ENCODE data around the gene ZFR2.

The ZFR2 gene

DNA sequence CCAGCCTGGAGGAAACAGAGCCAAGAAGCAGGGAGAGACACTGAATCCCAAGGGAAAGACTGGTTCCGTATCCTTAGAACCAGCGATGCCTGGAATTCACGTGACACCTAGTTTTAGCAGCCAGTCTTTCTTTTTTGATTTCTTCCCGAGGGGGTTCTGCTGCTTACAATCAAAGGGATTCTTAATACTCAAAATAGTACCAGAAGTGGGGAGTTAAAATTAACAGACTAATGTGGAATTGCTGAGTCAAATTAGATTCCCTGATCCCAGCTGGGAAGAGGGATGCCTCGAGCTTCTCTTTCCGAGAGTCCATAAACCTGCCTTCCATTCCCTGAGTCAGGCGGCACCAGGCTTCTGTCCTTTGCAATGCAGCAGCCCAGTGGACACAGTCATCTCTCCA is 77.9 kb downstream of the ZFR2 start:
- no peak for DNase-seq

DNA sequence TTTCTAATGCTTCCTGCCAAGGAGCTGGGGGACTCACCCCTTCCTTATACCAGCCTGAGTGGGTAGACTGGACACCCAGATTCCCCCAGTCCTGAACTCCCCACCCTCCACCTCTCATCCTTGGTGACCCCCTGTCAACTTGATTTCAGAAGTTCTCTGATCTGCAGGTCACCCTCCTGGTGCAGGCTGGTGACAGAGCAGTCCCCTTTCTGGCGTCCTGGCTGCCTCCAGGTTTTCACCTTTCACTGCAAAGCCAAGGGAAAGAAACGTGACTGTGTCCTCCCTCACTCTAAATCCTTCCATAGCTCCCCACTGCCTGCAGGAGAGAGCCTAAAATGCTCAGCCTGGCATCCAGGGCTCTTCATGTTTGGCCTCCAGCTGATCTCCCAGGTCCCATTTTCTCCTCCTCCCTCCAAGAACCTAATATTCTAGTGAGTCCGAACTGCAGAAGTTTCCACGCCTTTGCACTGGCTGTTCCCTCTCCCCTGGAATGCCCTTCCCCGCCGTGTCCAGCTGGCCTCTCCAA is 78.6 kb downstream of the ZFR2 start:
- DNase-seq, result no peak

GRCh38 chr19:3788996-3789778 is 79.7 kb downstream of the ZFR2 start:
- DNase-seq, result no peak

DNA sequence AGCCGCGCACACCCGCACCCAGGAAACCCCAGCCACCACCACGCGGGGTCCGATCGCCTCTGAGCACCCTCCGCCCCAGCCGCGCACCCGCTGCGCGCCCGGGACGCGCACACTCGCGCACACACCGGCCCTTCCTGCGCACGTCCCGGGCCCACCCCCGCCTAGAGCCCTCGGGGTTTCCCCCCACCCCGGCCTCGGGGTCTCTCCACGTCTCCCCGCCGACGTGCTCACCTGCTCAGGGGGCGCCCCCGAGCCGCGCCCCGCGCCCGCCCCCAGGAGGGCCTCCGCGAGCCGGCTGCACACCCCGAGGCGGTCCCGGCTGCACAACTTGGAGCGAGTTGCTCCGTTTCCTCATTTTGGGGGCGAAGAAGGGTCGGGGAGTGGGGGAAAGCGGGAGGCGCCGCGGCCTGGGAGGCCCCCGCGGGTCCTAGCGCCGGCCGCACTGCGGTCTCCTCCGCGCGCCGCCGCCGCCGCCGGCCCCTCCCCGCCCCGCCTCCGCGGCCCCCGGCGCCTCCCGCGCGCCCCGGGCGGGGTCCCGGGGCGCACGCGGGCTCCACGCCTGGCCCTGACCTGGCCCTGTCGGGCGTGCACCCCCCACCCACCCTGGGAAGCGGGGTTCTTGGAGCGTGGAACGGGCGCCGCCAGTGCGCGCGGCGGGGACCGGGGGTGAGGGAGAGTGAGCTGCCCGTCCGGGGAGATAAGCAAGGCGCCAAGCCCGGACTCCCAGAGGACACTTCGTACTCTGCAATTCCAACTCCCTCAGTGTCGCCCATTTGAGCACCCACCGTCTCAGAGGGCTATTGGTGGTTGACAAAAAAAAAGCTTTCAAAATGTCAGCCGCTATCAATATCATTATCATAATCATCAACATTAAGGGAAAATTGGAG is 82.7 kb downstream of the ZFR2 start, which contains the start of gene MATK:
Gene MATK, minus strand, starts transcription at position 444 of the 887 bp plus-strand sequence. CDS start 1,246 bp downstream, outside the sequence.
- peak in 2 of 58 donors; percentile 10 to 22 for DNase-seq

- peak in 20 of 58 donors; percentile 6 to 66 (median 30) for DNase-seq
Measured at GRCh38 chr19:3785451-3785937, 83.3 kb downstream of the ZFR2 start.

GRCh38 chr19:3784607-3785450 is 84.0 kb downstream of the ZFR2 start:
- DNase-seq, result no peak

DNA sequence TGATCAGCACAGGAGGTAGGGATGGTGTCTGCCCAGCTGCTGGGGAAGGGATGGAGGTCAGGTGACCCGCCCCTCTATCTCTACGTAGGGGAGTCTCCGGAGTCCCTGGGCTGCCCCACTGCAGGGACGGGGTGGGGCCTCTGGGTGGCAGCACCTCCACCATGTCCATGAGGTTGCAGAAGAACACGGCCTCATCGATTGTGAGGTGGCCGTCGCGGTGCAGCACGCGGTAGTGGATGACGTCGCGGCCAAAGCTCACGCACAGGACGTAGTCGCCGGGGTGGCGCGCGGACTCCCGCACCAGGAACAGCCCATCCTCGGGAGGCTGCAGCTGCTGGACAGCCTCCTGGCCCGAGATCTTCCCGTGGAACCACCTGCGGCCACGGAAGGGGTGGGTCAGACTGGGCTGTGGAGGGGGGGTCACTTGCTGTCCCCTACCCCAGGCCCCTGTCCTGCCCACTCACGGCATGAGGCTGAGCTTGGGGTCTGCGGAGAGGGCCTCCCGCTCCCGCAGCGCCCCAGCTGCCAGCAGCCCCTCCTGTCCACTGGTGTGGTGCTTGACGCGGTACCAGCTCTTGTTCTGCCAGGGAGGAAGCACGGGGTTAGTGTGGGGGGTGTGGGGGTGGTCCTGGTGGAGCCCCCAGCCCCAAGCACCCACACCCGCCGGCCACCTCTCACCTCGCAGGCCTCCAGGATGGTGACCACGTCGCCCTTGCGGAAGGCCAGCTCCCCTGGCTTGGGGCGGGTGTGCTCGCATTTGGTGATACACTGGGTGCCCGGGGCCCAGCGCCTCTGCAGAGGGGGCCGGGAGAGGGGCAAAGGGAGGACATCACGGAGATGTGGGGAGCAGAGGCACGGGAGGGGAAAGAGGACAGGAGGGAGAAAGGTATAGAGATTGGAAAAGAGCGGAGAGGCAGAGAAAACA is 84.9 kb downstream of the ZFR2 start:
- no peak for DNase-seq

GRCh38 chr19:3782903-3783302 is 85.9 kb downstream of the ZFR2 start:
- DNase-seq, result no peak

GRCh38 chr19:3782330-3782729 is 86.5 kb downstream of the ZFR2 start:
- DNase-seq, result no peak

DNA sequence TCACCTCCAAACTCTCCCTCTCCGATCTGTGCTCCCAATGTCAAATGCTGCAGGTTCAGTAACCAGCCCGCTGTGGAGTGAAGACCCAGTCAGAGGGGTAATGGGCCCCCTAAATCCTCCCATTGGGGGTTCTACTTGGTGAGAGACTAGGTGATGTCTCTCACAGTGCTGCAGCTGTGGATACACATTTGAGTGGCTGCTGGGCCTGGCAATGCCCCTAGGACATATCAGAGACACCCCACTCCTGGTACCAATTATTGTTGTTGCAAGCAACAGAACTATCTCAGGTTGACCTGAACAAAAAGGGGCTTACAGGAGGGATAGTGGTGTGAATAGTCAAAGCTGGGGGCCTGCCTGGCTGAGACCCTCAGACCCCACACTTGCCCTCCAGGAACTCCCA is 87.2 kb downstream of the ZFR2 start:
- DNase-seq, result no peak

GRCh38 chr19:3780786-3781304 is 88.0 kb downstream of the ZFR2 start:
- DNase-seq, result no peak

GRCh38 chr19:3778899-3779723 is 89.7 kb downstream of the ZFR2 start:
- no peak for DNase-seq

- DNase-seq, result no peak
Measured at GRCh38 chr19:3778104-3778867, 90.6 kb downstream of the ZFR2 start.

DNA sequence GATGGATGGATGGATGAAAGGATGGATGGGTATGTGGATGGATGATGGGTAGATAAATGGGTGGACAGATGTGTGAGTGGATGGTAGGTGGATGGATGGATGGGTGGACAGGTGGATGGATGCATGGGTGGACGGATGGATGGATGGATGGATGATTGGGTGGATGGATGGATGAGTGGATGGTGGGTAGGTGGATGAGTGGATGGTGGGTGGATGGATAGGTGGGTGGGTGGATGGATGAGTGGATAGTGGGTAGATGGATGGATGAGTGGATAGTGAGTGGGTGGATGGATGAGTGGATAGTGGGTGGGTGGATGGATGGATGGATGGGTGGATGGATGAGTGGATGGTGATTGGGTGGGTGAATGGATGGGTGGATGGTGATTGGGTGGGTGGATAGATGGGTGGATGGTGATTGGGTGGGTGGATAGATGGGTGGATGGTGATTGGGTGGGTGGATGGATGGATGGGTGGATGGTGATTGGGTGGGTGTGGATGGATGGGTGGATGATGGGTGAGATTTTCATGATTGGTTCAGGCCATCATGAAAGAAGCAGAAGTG is 92.3 kb downstream of the ZFR2 start:
- no peak for DNase-seq

DNA sequence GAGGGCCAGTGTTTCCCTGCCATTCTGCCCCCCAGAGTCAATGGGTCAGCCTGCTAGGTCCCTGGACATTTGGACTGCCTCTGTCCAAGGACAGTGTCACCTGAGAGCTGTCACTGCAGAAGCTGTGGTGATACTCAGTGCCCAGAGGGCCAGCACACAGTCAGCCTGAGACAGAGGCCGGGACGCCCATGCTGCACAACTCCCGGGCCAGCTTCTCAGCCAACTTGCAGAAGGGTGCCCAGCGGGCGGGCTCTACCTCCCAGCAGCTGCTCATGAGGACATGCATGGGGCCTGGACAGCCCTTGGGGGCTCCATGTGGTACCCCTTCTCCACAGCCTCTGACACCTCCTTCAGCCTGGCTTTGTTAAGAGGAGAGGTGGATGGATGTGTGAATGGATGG is 93.0 kb downstream of the ZFR2 start:
- DNase-seq, result no peak

- DNase-seq, result no peak
Measured at GRCh38 chr19:3775374-3775711, 93.5 kb downstream of the ZFR2 start.

DNA sequence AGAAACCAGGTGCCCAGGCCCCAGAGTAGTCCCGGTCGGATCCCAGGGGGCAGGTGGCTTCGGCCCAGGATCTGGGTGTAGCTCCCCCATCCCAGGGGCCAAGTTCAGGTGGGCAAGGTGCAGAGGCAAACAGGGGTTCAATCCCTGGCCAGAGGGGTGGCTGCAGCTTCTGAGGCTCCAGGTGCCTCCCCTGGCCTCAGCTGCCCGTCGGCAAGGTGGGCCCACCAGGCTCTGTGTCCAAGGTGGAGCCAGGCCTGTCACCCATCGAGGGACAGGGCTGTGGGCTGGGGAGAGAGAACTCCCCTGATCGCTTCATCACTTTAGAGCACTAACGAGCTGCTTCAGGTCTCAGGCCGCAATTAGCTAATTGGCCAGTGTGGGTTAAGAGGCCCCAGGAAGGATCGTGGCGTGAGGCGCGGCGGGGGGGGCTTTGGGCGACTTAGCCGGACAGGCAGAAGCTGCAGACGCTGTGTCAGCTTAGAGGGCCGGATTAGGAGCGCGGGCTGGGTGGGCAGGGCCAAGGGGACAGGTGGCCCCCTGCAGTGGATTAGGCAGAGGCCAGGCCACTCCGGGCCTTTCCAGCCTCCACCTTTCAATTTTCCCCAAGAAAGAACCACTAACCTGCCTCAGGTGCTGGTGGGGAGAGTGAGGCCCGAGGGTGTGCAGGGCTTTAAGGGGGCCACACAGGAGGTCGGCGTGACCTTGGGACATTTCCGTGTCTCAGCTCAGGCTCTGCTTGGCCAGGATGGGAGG is 94.0 kb downstream of the ZFR2 start:
- no peak for DNase-seq

All from anterior cingulate cortex (tissue), 58 donors.